ENCODE data around the gene KIT. TPM values are rescaled to one million over a fixed set of nuclear protein-coding genes. Genes with fewer than 3 reads are reported as not detected.
"Not testable (repeated sequence)": the region's sequence is repeated elsewhere in the genome, so short reads cannot be mapped to it uniquely, and the experiment has no call there.

KIT gene
- total and polyA plus RNA-seq, 4 donors: 18.2 to 38.6 (median 24.6) TPM

DNA sequence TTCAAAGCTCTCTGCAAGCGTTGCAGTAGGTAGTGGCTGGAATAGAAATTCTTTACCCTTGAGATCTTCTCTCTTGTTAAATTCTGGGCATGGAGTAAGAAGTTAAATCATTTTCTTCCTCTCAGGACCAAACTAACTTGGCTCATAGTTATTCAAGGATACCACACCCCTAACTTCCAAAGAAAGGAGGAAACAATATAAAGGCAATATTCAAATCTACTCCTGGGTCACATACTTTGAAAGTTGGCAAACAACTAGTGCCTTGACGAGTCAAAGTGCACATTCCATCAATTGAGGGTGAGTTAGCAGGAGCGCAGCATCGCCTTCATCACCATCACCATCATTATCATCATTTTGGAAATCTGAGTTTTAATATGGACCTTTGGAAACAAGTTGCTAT is 20.4 kb upstream of the KIT start:
- no peaks in the 10 kb centered on the region for H3K27me3 ChIP-seq (ENCODE audit: control insufficient read depth, insufficient read depth, low read length)
- no peaks in the 10 kb centered on the region for H3K36me3 ChIP-seq (ENCODE audit: control insufficient read depth, insufficient read depth, low read length)
- WGBS (ENCODE audit: insufficient coverage): no CpG with 5 or more reads among the region's 4 CpGs
- H3K9me3 ChIP-seq (ENCODE audit: control insufficient read depth, insufficient read depth, low read length): no peaks in the 10 kb centered on the region
- no peak overlapping the region for H3K4me3 ChIP-seq (ENCODE audit: low read depth, low read length)
- no peak overlapping the region for H3K27ac ChIP-seq (ENCODE audit: low read depth, low read length)
- H3K4me1 ChIP-seq (ENCODE audit: control insufficient read depth, insufficient read depth, low read length): no peaks in the 10 kb centered on the region
- DNase-seq (ENCODE audit: low read depth in 4 of 6, low spot score in 6 of 6): no peak

- H3K4me1 ChIP-seq (ENCODE audit: control insufficient read depth, insufficient read depth, low read length); H3K27ac ChIP-seq (ENCODE audit: low read depth, low read length); H3K4me3 ChIP-seq (ENCODE audit: low read depth, low read length); H3K9me3 ChIP-seq (ENCODE audit: control insufficient read depth, insufficient read depth, low read length); H3K27me3 ChIP-seq (ENCODE audit: control insufficient read depth, insufficient read depth, low read length); DNase-seq (ENCODE audit: low read depth in 4 of 6, low spot score in 6 of 6); H3K36me3 ChIP-seq (ENCODE audit: control insufficient read depth, insufficient read depth, low read length): not testable (repeated sequence)
- 93% methylated on average over 6 of the region's 9 CpGs for WGBS (ENCODE audit: insufficient coverage)
Measured at GRCh38 chr4:54641101-54641500, 16.7 kb upstream of the KIT start.

DNA sequence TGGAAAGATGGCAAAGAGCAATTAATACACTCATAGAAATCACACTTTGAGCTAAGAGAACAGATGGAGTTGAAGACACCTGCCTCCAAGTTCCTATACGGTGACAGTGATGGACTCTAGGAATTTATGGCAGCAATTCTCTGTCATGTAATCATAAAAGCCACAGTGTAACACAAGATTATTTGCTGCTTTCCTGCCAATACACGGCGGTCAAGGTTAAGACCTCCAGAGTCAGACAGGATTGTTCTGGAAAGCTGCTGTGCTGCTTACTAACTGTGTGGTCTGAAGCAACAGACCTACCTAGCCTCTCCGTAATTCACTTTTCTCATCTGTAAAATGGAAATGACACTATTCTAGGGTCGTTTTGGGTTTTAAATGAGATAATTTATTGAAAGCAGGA is 14.6 kb upstream of the KIT start:
- 78% methylated on average over 3 of the region's 5 CpGs for WGBS (ENCODE audit: insufficient coverage)
- H3K4me3 ChIP-seq (ENCODE audit: low read depth, low read length): no peak overlapping the region
- no peak for DNase-seq (ENCODE audit: low read depth in 4 of 6, low spot score in 6 of 6)
- H3K36me3 ChIP-seq (ENCODE audit: control insufficient read depth, insufficient read depth, low read length): no peaks in the 10 kb centered on the region
- no peaks in the 10 kb centered on the region for H3K9me3 ChIP-seq (ENCODE audit: control insufficient read depth, insufficient read depth, low read length)
- no peaks in the 10 kb centered on the region for H3K4me1 ChIP-seq (ENCODE audit: control insufficient read depth, insufficient read depth, low read length)
- no peaks in the 10 kb centered on the region for H3K27me3 ChIP-seq (ENCODE audit: control insufficient read depth, insufficient read depth, low read length)
- no peak overlapping the region for H3K27ac ChIP-seq (ENCODE audit: low read depth, low read length)

- no peaks in the 10 kb centered on the region for H3K4me1 ChIP-seq (ENCODE audit: control insufficient read depth, insufficient read depth, low read length)
- DNase-seq (ENCODE audit: low read depth in 4 of 6, low spot score in 6 of 6): no peak
- H3K36me3 ChIP-seq (ENCODE audit: control insufficient read depth, insufficient read depth, low read length): no peaks in the 10 kb centered on the region
- H3K4me3 ChIP-seq (ENCODE audit: low read depth, low read length): no peak overlapping the region
- H3K9me3 ChIP-seq (ENCODE audit: control insufficient read depth, insufficient read depth, low read length): no peaks in the 10 kb centered on the region
- no peak overlapping the region for H3K27ac ChIP-seq (ENCODE audit: low read depth, low read length)
- WGBS (ENCODE audit: insufficient coverage): 80% methylated on average over 1 of the region's 6 CpGs
- H3K27me3 ChIP-seq (ENCODE audit: control insufficient read depth, insufficient read depth, low read length): no peaks in the 10 kb centered on the region
Measured at GRCh38 chr4:54643958-54644751, 13.6 kb upstream of the KIT start.

- no peaks in the 10 kb centered on the region for H3K36me3 ChIP-seq (ENCODE audit: control insufficient read depth, insufficient read depth, low read length)
- H3K27me3 ChIP-seq (ENCODE audit: control insufficient read depth, insufficient read depth, low read length): no peaks in the 10 kb centered on the region
- H3K27ac ChIP-seq (ENCODE audit: low read depth, low read length): peak overlapping the region; percentile 42
- H3K4me3 ChIP-seq (ENCODE audit: low read depth, low read length): no peak overlapping the region
- DNase-seq (ENCODE audit: low read depth in 4 of 6, low spot score in 6 of 6): peak in 1 of 6 donors; percentile 50
- no peaks in the 10 kb centered on the region for H3K4me1 ChIP-seq (ENCODE audit: control insufficient read depth, insufficient read depth, low read length)
- H3K9me3 ChIP-seq (ENCODE audit: control insufficient read depth, insufficient read depth, low read length): no peaks in the 10 kb centered on the region
- WGBS (ENCODE audit: insufficient coverage): 50% methylated on average over 1 of the region's 1 CpG
Measured at GRCh38 chr4:54645830-54646229, 11.9 kb upstream of the KIT start.

DNA sequence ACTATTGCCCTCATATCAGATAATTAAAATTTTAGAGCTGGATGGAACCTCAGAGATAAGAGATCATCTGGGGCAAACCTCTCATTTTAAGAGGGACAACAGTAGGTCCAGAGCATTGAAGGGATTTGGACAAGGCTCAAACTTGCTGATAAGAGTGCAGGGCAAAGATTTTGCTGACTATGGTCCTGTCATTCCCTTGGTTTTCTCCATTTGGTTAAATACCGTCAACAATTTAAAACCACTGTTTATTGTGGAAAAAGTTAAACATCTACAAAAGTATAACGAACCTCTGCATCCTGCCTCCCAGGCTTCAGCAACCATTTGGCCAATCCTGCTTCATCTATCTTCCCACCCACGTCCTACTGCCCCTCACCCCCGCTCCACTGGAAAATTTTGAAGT is 10.7 kb upstream of the KIT start:
- H3K9me3 ChIP-seq (ENCODE audit: control insufficient read depth, insufficient read depth, low read length): no peaks in the 10 kb centered on the region
- no peak overlapping the region for H3K4me3 ChIP-seq (ENCODE audit: low read depth, low read length)
- H3K4me1 ChIP-seq (ENCODE audit: control insufficient read depth, insufficient read depth, low read length): no peaks in the 10 kb centered on the region
- no peaks in the 10 kb centered on the region for H3K36me3 ChIP-seq (ENCODE audit: control insufficient read depth, insufficient read depth, low read length)
- 78% methylated on average over 2 of the region's 4 CpGs for WGBS (ENCODE audit: insufficient coverage)
- H3K27me3 ChIP-seq (ENCODE audit: control insufficient read depth, insufficient read depth, low read length): no peaks in the 10 kb centered on the region
- no peak for DNase-seq (ENCODE audit: low read depth in 4 of 6, low spot score in 6 of 6)
- H3K27ac ChIP-seq (ENCODE audit: low read depth, low read length): no peak overlapping the region

GRCh38 chr4:54651050-54651449 is 6.7 kb upstream of the KIT start:
- no peak for DNase-seq (ENCODE audit: low read depth in 4 of 6, low spot score in 6 of 6)
- no peak overlapping the region for H3K27ac ChIP-seq (ENCODE audit: low read depth, low read length)
- no peaks in the 10 kb centered on the region for H3K36me3 ChIP-seq (ENCODE audit: control insufficient read depth, insufficient read depth, low read length)
- no peaks in the 10 kb centered on the region for H3K27me3 ChIP-seq (ENCODE audit: control insufficient read depth, insufficient read depth, low read length)
- H3K4me3 ChIP-seq (ENCODE audit: low read depth, low read length): no peak overlapping the region
- H3K9me3 ChIP-seq (ENCODE audit: control insufficient read depth, insufficient read depth, low read length): no peaks in the 10 kb centered on the region
- no peaks in the 10 kb centered on the region for H3K4me1 ChIP-seq (ENCODE audit: control insufficient read depth, insufficient read depth, low read length)
- WGBS (ENCODE audit: insufficient coverage): 80% methylated on average over 1 of the region's 3 CpGs

- H3K36me3 ChIP-seq (ENCODE audit: control insufficient read depth, insufficient read depth, low read length): no peaks in the 10 kb centered on the region
- whole genome bisulfite sequencing (ENCODE audit: insufficient coverage): no CpG with 5 or more reads among the region's 4 CpGs
- peaks cover 29% of the 10 kb centered on the region for H3K4me1 ChIP-seq (ENCODE audit: control insufficient read depth, insufficient read depth, low read length)
- H3K27ac ChIP-seq (ENCODE audit: low read depth, low read length): no peak overlapping the region
- DNase-seq (ENCODE audit: low read depth in 4 of 6, low spot score in 6 of 6): no peak
- H3K4me3 ChIP-seq (ENCODE audit: low read depth, low read length): no peak overlapping the region
- peaks cover 15% of the 10 kb centered on the region for H3K27me3 ChIP-seq (ENCODE audit: control insufficient read depth, insufficient read depth, low read length)
- no peaks in the 10 kb centered on the region for H3K9me3 ChIP-seq (ENCODE audit: control insufficient read depth, insufficient read depth, low read length)
Measured at GRCh38 chr4:54654753-54655152, 3.0 kb upstream of the KIT start.

DNA sequence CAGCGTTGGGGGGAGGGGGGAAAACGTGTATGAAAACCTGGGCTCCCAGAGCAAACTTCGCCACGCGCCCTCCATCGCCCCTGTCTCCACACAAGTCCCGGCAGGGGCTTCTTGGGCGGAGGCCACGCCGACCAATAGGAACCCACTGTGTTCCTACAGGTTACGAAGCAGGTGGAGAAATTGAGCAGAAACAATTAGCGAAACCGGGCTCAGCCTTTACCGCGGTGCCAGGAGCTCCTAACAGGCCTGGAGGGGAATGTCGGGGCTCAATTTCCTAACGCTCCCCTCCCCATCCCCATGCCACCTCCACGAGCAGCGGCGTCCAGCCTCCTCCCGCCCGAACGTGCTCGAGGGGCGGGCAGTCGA is 589 bp upstream of the KIT start:
- 4% methylated on average over 20 of the region's 26 CpGs for WGBS (ENCODE audit: insufficient coverage)
- Histone ChIP-seq H3K4me3 (ENCODE audit: low read depth, low read length) (peak overlapping the region; percentile 48), H3K4me1 (ENCODE audit: control insufficient read depth, insufficient read depth, low read length) (peaks cover 34% of the 10 kb centered on the region), H3K9me3 (ENCODE audit: control insufficient read depth, insufficient read depth, low read length) (no peaks in the 10 kb centered on the region), H3K27me3 (ENCODE audit: control insufficient read depth, insufficient read depth, low read length) (peaks cover 18% of the 10 kb centered on the region), H3K27ac (ENCODE audit: low read depth, low read length) (no peak overlapping the region), H3K36me3 (ENCODE audit: control insufficient read depth, insufficient read depth, low read length) (no peaks in the 10 kb centered on the region)
- peak in 1 of 6 donors; percentile 49 for DNase-seq (ENCODE audit: low read depth in 4 of 6, low spot score in 6 of 6)

Data from spinal cord (tissue), 10 donors.